ENCODE measurements around the gene SP2.

Gene SP2

DNA sequence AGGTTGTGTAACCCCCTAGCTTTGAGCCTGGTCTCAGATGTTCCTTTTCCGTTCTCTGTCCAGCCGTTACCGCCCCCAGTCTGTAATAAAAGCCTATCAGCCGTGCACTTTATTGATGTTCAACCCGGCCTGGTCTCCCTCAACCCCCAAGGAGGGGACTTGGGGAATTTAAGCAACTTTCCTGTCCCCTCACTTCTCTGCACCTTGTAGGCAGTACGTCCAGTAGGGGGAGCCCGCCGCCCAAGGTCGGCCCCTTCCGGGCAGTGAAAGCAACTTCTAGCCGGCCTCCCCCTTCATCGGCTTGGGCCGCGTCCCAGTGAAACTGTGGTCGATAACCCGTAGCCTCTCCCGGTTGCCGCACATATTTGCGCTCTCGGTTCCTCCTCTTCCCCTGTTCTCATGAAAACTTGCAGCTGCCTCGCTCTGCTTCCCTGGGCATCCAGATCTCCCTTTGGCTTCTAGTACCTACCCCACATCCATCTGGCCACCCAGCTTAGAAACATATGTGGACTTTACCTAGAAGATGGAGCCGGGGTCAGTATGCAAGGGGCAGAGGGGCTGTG, 53.2 kb downstream of the SP2 start:
- peak; percentile 62 to 84 (median 71) for DNase-seq (ENCODE audit: low read depth in 3 of 3)

DNA sequence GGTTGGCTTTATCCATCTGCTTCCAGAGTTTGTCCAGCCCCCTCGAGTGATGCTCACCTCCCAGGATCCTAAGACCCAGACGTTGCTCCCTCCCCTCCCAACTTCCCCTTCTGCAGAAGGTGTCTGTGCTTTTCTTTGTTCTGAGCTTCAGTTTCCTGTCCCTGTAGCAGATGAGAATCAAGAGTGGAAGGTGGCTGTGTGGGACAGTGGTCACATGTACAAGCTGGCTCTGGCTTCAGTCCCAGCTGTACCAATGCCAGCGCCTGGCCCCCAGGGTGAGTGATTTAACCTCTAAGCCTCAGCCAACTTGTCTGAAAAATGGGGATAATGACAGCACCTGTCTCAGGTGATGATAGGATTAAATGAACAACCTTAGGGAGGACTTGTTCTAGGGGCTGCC, 53.9 kb downstream of the SP2 start:
- DNase-seq (ENCODE audit: low read depth in 3 of 3): no peak

DNA sequence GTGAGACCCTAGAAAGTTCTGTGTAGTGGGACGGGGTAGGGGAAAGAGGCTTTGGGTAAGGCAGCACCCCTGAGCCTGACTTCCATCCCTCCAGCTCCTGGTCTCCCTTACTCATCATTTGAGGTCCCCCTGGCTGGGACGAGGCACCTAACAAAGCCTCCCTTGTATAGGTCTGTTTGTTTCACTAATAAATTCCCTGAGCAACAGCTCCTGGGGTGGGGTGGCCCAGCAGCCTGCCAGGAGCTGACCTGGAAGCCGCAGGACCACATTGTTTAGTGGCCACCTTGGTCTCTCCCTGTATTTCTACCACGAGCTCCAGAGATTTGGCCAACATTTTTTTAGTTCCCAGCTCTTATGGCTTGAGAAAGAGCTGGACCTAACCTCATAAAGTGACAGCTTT, 54.4 kb downstream of the SP2 start:
- no peak for DNase-seq (ENCODE audit: low read depth in 3 of 3)

DNA sequence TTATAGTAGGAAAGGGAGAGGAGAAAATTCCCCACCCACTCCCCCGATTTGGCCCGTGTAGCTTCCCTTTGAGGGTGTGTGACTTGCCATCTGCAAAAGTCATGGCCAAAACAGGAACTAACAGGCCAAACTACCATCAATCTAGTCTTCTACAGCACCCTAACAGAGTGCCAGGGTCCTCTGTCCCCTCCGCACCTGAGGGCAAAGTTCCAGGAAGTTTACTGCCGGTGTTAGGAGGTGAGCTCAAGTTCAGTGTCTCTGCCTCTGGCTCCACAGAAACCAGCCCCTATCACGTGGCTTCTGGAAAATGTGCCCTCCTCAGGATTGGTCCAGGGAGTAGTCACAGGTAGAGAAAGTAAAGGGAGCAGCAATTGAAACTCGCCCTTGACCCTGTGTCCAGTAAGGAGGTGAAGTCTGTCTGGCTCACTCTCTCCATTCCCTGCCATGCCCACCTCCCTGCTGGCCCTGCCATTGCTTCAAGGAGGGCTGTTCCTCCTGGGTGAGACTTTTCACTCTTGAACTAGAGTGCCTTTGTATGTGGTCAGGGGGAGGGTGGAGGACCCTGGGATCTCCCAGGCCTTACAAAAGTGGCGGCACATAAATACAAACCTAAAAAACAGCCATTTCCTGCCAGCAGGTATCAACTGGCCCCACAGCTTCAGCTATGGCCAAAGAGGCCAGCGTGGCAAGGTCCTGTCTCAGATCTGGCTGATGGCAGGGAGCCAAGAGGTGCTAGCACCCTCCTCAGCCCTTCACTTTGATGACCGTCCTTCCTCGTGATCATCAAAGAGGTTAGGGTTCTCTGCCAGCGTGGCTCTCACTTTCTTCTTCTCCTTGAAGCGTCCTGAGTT, 56.4 kb downstream of the SP2 start:
- DNase-seq (ENCODE audit: low read depth in 3 of 3): no peak

DNA sequence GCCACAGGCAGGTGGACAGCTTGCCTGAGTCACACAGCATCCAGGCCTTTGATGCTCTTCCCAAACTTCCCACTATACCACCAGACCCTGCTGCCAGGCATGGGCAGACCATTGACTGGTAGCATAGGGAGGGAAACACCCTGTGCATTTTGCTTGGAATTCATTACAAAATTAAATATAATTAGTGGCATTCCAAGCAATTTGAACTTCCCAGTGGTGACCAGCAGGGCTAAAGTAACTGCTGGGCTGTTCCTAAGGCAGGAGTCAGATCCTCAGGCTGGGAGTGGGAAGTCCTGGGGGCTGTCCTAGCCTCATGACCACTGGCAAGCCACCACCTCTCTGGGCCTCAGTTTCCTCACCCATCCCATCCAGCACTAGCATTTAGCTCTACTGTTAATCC, 57.9 kb downstream of the SP2 start:
- DNase-seq (ENCODE audit: low read depth in 3 of 3): no peak

DNA sequence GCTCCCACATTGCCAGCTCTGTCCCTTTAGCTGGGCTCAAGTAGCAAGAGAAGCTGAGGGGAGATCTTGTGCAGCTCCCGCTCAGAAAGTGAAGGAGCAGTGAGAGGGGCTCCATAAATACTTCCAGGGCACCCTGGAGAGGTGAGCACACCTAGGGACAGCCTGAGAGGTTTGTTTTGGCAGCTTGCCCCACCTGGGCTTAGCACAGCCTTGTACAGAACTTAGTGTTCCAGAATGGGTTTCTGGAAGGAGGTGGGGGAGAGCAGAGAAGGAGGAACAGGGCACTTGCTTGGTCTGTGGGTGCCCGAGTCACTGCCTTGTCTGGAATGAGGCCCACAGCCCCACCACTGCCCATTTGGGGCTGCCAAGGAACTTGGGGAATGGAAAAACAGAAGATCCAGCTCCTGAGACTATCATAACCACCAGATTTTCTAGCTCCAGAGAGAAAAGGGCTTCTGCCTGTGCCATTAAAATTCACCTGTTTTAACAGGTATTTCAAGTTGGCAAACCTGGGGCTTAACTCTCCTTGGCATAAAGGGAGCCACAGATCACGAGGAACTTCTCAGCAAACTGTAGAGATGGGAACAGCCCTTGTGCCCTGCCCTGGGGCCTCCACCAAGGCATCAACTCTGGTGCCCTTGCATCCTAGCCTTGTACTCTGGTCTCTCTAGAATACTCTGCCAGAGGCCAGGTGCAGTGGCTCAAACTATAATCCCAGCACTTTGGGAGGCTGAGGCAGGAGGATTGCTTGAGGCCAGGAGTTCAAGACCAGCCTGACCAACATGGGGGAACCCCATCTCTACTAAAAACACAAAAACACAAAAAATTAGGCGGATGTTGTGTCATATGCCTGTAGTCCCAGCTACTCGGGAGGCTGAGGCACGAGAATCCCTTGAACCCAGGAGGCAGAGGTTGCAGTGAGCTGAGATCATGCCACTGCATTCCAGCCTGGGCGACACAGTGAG, 59.7 kb downstream of the SP2 start:
- DNase-seq (ENCODE audit: low read depth in 3 of 3): no peak

DNA sequence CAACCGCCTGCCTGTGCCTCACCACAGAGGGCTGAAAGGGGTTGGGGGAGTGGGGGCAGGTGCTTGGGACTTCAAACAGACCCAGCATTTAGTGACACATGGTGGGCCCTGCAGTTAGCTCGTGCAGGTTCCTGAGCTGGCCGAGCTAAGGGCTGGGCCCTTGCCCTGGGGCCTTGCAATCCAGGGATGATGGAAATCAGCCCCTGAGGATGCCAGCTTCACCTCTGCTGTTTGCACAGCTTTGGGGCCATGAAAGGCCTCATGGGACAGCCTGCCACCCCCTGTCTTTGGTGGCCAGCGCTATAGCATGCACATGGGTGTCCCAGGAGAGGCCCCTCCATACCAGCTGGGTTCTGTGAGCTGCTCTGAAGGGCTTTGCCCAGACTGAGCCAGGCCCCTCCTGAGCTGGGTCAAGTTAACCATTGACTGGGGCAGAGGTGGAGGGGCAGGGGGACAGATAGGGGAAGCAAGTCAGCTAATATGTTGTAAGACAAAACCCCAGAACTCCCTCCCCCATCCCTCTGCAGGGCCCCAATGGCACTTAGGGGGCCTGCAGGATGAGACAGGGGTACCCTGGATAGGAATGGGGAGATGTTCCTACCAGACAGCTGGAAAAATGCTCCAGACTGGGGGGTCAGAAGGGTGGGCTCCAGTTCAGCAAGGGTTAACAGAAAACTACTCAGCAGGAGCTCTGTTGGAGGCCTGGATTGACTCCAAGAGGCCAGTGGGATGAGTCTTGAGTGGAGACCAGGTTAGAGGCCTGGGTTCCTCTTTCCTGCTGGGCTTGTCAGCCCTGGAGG, 61.0 kb downstream of the SP2 start:
- no peak for DNase-seq (ENCODE audit: low read depth in 3 of 3)

DNA sequence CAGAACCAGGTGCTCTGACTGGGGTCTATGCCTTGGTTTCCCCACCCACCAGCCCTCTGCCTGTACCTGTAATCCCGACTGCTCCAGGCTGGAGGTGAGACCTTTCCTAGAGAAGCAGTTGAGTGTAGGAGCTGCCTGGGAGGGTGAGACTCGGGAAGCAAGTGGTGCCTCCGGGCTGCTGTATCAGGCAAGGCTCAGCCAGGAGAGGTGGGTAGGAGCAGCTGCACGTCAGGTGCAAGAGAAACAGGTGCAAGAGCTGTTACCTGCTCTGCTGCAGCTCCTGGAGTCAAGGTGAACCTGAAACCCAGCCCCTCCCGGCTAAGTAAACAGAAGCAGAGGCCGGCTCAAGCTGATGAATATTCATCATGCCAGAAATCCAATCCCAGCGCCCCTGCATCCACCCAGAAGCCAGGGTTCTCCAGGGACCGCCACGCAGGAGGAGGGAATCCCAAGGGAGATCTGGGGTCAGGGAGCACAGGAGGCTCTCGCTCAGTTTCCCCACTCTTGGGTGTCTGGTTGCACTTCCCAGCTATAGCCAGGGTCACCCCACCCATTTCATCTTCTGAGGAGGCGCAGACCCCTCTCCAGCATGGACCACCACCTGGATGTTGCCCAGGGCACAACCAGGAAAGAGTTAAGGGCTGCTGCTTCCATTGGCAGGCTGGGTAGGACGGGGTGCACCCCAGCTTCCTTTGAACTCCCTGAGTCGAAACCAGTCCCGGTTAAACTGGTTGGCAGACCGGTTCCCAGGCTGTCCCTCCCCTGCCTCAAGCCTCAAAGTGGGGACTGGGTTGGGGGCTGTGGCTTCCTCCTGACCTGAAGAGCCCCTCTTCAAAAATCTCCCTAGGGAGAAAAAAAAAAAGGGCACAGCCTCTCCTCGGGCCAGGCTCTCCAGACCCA, 61.8 kb downstream of the SP2 start, which contains the start of gene PRR15L:
TSS of gene PRR15L (minus strand) at position 293 of the 900 bp plus-strand sequence. CDS start 4,649 bp downstream, outside the sequence.
- DNase-seq (ENCODE audit: low read depth in 3 of 3): no peak

DNA sequence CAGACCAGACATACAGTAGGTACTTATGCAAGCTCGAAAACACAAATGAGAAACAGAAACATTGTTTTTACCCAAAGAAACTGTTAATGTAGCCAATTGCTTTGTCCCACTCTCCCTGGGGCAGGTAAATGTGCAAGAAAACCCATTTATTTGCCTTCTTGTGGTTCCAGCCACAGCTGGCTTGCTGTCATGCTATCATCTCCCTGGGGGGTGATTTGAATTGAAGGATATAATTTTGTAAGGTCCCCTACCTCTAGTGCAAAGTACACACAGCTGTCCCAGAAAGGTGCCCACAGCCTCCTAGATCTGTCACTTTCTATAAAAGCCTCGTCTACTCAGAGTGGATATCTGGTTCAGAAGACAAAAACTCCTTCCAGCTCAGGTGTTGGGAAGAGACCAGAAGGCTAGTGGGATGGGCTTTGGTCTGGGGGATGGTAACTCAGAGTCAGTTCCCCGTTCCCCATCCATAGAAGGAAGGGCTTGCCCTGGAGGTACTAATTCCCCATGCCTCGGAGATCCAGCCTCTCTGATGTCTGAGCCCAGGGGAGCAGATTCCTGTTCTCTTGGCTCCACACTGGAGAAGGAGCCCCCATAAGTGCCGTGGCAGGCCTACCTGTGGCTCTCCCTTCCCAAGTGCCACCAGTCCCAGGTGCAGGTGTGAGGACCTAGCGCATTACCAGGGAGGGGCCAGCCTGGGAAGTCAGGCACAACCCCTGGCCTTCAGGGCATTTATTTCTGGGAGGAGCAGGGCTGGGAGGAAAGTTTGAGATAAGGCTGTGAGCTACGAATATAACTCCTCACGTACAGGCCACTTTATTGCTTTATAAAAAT, 64.0 kb downstream of the SP2 start:
- DNase-seq (ENCODE audit: low read depth in 3 of 3): no peak

DNA sequence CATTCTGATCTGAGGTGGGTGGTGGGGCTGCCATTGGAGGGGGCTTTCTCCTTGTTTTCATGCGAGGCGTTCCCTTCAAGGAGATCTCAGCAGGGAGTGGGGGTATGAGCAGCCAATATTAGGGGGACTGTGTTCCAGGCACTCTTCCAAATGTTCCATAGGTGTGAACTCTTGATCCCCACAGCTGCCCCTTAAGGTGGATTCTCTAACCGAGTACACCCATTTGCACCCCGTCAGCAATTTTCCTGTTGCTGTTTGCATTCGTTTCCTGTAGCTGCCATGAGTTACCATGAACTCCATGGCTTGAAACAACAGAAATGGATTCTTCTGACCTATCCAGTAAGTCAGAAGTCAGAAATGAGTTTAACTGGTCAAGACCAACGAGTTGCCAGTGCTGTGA, 65.4 kb downstream of the SP2 start:
- DNase-seq (ENCODE audit: low read depth in 3 of 3): no peak

DNA sequence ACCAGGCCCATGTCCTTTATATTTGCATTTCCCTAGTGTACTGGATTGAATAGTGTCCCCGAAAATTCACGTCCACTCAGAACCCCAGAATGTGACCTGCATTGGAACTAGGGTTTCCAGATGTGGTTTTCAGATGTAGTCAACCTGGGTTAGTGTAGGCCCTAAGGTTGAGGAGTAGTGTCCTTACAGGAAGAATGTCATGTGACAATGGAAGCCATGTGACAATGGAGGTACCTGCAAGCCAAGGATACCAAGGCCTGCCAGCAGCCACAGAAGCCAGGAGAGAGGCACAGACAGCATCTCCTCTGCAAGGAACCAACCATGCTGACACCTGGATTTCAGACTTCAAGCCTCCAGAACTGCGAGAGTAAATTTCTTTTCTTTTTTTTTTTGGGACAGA, 66.9 kb downstream of the SP2 start:
- DNase-seq (ENCODE audit: low read depth in 3 of 3): no peak

DNA sequence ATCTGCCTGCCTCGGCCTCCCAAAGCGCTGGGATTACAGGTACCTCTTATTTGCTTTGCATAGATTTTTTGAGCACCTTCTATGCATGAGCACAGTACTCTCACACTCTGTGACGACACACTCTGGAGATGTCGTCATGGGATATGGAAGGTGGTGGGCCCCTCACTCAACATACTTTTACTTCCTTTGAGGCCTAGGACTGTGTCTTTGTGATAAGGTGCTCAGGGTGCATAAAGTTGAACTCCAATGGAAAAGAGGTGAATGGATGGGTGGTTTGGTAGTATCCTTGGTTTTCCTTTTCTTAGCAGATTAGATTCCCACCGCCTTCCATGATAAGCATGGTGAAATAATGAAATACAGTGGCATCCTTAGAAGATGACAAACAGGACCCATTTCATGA, 68.8 kb downstream of the SP2 start:
- no peak for DNase-seq (ENCODE audit: low read depth in 3 of 3)

DNA sequence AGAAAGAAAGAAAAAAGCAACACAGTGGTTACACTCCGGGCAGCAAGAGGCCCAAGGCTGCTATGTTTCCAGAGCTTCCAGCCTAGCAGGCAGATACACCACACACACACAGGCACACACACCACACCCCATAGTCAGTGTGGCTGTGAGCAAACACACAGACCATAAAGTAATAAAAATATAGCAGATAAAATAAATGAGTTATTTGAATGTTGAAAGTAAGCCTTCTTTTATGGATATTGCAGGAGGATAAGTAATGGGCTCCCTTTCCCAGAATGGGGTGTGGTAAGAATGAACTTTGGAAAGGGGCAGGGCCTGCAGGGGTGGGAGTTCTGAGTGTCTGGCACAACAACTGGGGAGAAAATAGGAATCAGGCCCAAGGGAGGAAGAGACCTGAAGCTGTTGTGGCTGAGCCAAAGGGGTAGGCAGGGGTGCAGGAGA, 70.1 kb downstream of the SP2 start:
- no peak for DNase-seq (ENCODE audit: low read depth in 3 of 3)

DNA sequence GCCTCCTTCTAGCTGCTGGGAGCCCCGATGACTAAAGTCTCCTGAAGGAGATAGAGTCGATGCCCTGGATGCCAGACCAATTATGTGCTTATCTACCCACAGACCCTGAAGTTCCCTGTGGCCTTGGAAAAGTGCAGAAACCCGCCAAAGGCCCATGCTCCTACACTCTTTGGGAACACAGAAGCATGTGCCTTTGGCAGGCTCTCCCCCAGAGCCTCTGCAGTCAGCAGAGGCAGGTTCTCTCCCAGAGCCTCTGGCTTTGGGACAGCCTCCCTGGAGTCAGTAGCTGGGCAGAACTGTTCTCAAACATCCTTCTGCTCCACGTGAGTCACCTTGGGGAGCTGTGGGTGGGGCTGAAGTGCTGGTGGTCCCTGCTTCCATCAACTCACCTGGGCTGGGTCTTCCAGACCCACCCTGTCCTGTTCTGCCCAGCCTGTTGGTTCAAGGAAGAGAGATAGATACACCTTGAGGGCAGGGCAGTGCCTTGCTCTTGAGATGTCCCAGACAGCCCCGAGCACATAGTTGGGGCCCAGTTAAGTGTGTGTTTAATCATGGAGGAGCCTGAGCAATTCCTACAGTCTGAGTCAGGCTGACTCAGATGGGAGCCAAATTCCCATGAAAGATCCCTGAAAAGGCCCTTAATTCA, 71.7 kb downstream of the SP2 start:
- no peak for DNase-seq (ENCODE audit: low read depth in 3 of 3)

DNA sequence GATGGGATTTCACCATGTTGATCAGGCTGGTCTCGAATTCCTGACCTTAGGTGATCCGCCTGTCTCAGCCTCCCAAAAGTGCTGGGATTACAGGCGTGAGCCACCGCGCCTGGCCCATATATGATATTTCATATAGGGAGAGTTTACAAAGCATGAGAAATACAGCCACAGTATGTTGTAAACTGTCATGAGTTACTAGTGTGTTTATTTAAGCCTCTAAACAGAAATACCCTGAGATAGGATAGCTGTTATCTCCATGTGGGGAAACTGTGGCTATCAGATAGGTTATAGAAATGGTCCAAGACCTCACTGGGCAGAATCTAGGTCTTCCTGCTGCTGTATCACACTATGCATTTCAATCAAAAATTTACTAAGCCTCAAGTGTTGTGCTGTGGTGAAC, 72.8 kb downstream of the SP2 start:
- no peak for DNase-seq (ENCODE audit: low read depth in 3 of 3)

DNA sequence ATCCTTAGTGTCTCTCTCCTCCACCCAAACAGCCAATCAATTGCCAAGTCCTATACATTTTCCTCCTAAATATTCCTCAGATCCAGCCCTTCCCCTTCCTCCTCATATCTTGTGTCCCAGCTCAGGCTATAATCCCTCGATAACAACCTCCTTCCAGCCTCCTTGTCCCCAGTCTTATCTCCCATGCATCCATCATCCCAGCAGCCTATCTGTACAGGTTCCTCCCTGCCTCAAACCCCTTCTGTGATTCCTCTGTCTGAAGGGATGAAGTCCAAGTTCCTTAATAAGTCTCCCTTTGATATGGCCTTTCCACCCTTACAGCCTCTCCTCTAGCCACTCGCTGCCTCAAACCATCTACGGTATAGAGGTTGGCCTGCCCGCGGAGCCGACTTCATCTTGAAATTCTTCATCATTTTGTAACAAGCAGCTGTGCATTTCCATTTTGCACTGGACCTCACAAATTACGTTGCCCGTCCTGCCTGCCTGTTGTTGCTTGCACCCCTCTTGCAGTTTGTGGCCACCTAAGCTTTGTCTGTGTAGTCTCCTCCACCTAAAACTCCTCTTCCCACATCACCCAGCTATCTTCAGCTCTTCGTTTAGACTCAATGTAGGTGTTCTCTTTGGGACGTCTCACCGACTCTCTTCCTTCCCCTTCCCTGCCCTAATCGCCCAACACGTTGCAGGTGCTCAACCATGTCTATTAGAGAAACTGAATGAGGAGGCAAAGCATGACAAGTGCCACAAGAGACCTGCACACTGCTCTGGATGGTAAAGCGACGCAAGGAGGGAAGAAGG, 74.1 kb downstream of the SP2 start:
- DNase-seq (ENCODE audit: low read depth in 3 of 3): no peak

DNA sequence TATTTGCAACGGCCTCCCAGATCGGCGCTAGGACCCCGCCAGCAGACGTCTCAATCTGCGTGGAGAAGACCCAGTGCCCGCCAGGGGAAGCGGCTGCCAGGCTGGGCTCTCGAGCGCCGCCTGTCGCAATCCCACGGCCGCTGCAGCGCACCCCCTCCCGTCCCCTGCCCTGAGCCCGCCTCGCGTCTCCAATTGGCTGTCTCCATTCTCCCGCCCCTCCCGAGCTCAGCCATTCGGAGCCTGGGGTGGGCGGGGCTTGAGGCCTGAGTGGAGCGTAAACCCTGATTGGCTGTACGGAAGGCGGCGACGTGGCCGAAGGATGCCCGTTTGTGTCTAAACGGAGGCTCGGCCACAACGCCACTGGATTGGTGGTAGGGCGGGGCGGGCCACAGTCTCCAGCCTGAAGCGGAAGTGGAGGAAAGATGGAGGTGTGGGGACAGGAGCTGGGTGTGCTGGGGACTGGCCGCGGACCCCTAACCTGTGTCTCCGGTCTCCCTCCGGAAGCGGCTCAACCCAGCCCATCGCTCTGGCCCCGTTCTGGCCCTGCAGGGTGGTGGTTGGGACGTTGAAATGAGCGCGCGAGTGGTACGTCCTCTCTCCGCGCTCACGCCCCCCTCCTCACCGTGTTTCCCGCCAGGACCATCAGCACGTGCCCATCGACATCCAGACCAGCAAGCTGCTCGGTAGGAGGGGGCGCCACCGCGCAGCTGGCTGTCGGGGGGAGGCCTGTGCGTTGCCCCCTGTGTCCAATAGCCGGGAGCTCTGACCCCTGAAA, 74.9 kb downstream of the SP2 start, which contains the start of gene CDK5RAP3:
TSS of gene CDK5RAP3 (plus strand) at position 389 of the 775 bp plus-strand sequence. CDS start at position 423, 34 bp downstream.
- DNase-seq (ENCODE audit: low read depth in 3 of 3): peak; percentile 100

Measured in stimulated activated CD4-positive, alpha-beta T cell treated with anti-CD3 and anti-CD28 coated beads, TNF-alpha, amount 100 ng/mL, for 48 hours (primary cell).